WERI-Rb-1 (cell line): ENCODE data around the gene SLC22A17.
"Not testable (repeated sequence)": the region's sequence is repeated elsewhere in the genome, so short reads cannot be mapped to it uniquely, and the experiment has no call there.

Experiments used
- DNase-seq: peaks from one replicate; pipeline ENCODE4 v3.0.0-alpha.2; 2020
- H3K27ac ChIP-seq: fragments of 250-450 bp; sonication (Bioruptor Pico); 2 replicates; pipeline ENCODE4 v1.5.1; 2020; ENCODE audit warnings: mild to moderate bottlenecking, moderate library complexity
- H3K27me3 ChIP-seq: fragments of 250-450 bp; sonication (Bioruptor Pico); 2 replicates; pipeline ENCODE4 v1.5.1; 2021; ENCODE audit warnings: mild to moderate bottlenecking, low read depth, moderate library complexity; ENCODE audit not compliant: insufficient read depth, severe bottlenecking
- H3K36me3 ChIP-seq: fragments of 250-450 bp; sonication (Bioruptor Pico); 2 replicates; pipeline ENCODE4 v1.5.1; 2020; ENCODE audit warnings: mild to moderate bottlenecking, moderate library complexity
- H3K4me3 ChIP-seq: 2 replicates; pipeline ENCODE4 v1.5.1; 2011; ENCODE audit warnings: low read depth, mild to moderate bottlenecking, control low read depth, low read length
- H3K9me3 ChIP-seq: fragments of 250-450 bp; sonication (Bioruptor Pico); 2 replicates; pipeline ENCODE4 v1.5.1; 2021; ENCODE audit warnings: mild to moderate bottlenecking, moderate library complexity; ENCODE audit not compliant: severe bottlenecking
- CTCF ChIP-seq: IDR thresholded peaks from 2 replicates; pipeline ENCODE4 v1.5.1; 2011; ENCODE audit warnings: low read depth, mild to moderate bottlenecking, control low read depth, inconsistent platforms, low read length

Gene SLC22A17

GRCh38 chr14:23387916-23388882 lies 35.5 kb upstream of the SLC22A17 start:
- Histone ChIP-seq H3K4me3 (no peak overlapping the region), H3K27me3 (no peaks in the 10 kb centered on the region), H3K27ac (no peak overlapping the region), H3K9me3 (no peaks in the 10 kb centered on the region), H3K36me3 (no peaks in the 10 kb centered on the region)
- no peak for TF ChIP-seq CTCF
- DNase-seq, result no peak

- Histone ChIP-seq H3K36me3 (no peaks in the 10 kb centered on the region), H3K9me3 (no peaks in the 10 kb centered on the region), H3K4me3 (no peak overlapping the region), H3K27me3 (no peaks in the 10 kb centered on the region), H3K27ac (no peak overlapping the region)
- TF ChIP-seq CTCF, result no peak
- no peak for DNase-seq
These were observed 34.3 kb upstream of the SLC22A17 start for GRCh38 chr14:23386999-23387398.

GRCh38 chr14:23386266-23386657 lies 33.6 kb upstream of the SLC22A17 start:
- not testable (repeated sequence) for DNase-seq, H3K27ac ChIP-seq, H3K36me3 ChIP-seq, H3K4me3 ChIP-seq, H3K27me3 ChIP-seq, H3K9me3 ChIP-seq

- Histone ChIP-seq H3K4me3 (no peak overlapping the region), H3K36me3 (no peaks in the 10 kb centered on the region), H3K27ac (no peak overlapping the region), H3K27me3 (no peaks in the 10 kb centered on the region), H3K9me3 (no peaks in the 10 kb centered on the region)
- TF ChIP-seq CTCF, result no peak
- no peak for DNase-seq
These were observed 33.1 kb upstream of the SLC22A17 start for GRCh38 chr14:23385642-23386265.

- DNase-seq, result no peak
- TF ChIP-seq CTCF, result no peak
- Histone ChIP-seq H3K27me3 (no peaks in the 10 kb centered on the region), H3K4me3 (no peak overlapping the region), H3K9me3 (no peaks in the 10 kb centered on the region), H3K27ac (no peak overlapping the region), H3K36me3 (no peaks in the 10 kb centered on the region)
These were observed 32.6 kb upstream of the SLC22A17 start for GRCh38 chr14:23385244-23385641.

GRCh38 chr14:23384364-23385080 lies 31.8 kb upstream of the SLC22A17 start:
- H3K27me3 ChIP-seq, result no peaks in the 10 kb centered on the region
- no peak overlapping the region for H3K27ac ChIP-seq
- no peaks in the 10 kb centered on the region for H3K9me3 ChIP-seq
- no peak for TF ChIP-seq CTCF
- H3K36me3 ChIP-seq, result no peaks in the 10 kb centered on the region
- no peak overlapping the region for H3K4me3 ChIP-seq
- no peak for DNase-seq
